GM20000 (cell line): ENCODE measurements around the gene HEMGN.

Experiments used
- DNase-seq: peaks from one replicate; pipeline ENCODE4 v3.0.0; 2012; ENCODE audit warnings: low spot score
- CTCF ChIP-seq: IDR thresholded peaks from 2 replicates; pipeline ENCODE4 v1.5.1; 2012; ENCODE audit warnings: mild to moderate bottlenecking, control low read depth; ENCODE audit errors: extremely low read depth, missing control alignments

The HEMGN gene

GRCh38 chr9:97944612-97945011 is 6.6 kb upstream of the HEMGN start:
- no peak for DNase-seq
- TF ChIP-seq CTCF, result no peak

- no peak for DNase-seq
- no peak for TF ChIP-seq CTCF
Observed at GRCh38 chr9:97943308-97943855, 5.4 kb upstream of the HEMGN start.

GRCh38 chr9:97941323-97941722 is 3.4 kb upstream of the HEMGN start:
- TF ChIP-seq CTCF, result no peak
- no peak for DNase-seq

DNA sequence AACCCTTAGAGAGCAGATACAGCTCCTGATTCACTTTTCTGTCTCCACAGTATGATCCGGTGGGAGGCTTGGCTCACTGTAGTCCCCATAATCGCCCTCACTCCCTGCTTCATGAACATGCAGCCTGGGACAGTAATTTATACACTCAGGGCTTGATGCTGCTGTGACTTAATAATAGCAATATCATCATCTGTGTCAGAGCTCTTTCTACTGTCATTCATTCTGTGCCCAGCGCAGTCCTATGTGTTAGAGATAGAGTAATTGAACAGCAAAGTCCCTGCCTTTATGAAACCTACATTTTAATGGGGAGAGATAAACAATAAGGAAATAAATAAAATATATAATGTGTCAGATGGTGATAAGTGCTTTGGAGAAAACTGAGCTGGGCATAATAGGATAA is 2.8 kb upstream of the HEMGN start:
- DNase-seq, result no peak
- no peak for TF ChIP-seq CTCF

DNA sequence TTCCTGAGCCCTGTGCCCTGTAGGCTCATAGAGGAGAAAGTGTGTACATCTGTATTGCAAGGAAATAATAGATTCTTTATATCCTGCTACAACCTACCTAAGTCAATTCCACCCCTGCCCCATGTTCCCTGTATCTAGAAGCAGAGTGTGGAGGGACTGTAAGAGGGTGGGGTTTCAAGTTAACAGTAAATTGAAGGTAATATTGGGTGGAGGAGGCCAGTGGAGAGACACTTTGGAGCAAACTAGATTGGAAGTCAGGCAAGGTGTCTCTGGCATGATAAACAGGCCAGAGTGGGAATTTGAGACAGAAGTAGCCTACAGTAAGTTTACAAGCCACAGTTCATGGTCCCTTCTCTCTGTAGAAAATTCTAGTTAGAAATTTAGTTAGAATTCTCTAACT is 2.3 kb upstream of the HEMGN start:
- TF ChIP-seq CTCF, result no peak
- DNase-seq, result no peak

GRCh38 chr9:97936998-97937397 is 974 bp downstream of the HEMGN start:
- no peak for TF ChIP-seq CTCF
- no peak for DNase-seq

GRCh38 chr9:97935276-97935675 is 2.7 kb downstream of the HEMGN start:
- TF ChIP-seq CTCF, result no peak
- DNase-seq, result no peak
